SK-N-MC (cell line): ENCODE results near the gene TRIM33.

ENCODE experiments used
- DNase-seq: peaks from one replicate; pipeline ENCODE4 v3.0.0-alpha.2; 2011; ENCODE audit warnings: low read depth, low spot score
- H3K27ac ChIP-seq: fragments of 200-600 bp; sonication (generic); 2 replicates; pipeline ENCODE4 v1.5.1; 2016; ENCODE audit warnings: mixed run types
- H3K36me3 ChIP-seq: fragments of 200-600 bp; sonication (generic); 2 replicates; pipeline ENCODE4 v1.6.1; 2017; ENCODE audit warnings: antibody characterized with exemption, low read length, mixed read lengths; ENCODE audit not compliant: insufficient read depth
- H3K4me3 ChIP-seq: fragments of 200-600 bp; sonication (generic); 2 replicates; pipeline ENCODE4 v1.5.1; 2016
- H3K9ac ChIP-seq: fragments of 200-600 bp; sonication (generic); 2 replicates; pipeline ENCODE4 v1.8.0; 2017; ENCODE audit warnings: mixed run types, mixed read lengths; ENCODE audit not compliant: insufficient read length
- H3K9me3 ChIP-seq: fragments of 200-600 bp; sonication (generic); 2 replicates; pipeline ENCODE4 v1.6.1; 2017; ENCODE audit warnings: low read depth, mild to moderate bottlenecking, antibody characterized with exemption, low read length, moderate library complexity, mixed read lengths
- EZH2 ChIP-seq: fragments of 200-600 bp; sonication (generic); IDR thresholded peaks from one replicate; pipeline ENCODE4 v1.6.1; 2017; ENCODE audit warnings: antibody characterized with exemption
- FOXP2 ChIP-seq: optimal IDR thresholded peaks from 2 replicates; pipeline ENCODE3; 2011; ENCODE audit warnings: mild to moderate bottlenecking, moderate library complexity; ENCODE audit not compliant: insufficient read depth; ENCODE audit errors: extremely low read length, control extremely low read depth
- POLR2AphosphoS5 ChIP-seq: IDR thresholded peaks from 2 replicates; pipeline ENCODE4 v1.6.1; 2012; ENCODE audit warnings: mild to moderate bottlenecking, low read depth, low read length, borderline replicate concordance

The TRIM33 gene

DNA sequence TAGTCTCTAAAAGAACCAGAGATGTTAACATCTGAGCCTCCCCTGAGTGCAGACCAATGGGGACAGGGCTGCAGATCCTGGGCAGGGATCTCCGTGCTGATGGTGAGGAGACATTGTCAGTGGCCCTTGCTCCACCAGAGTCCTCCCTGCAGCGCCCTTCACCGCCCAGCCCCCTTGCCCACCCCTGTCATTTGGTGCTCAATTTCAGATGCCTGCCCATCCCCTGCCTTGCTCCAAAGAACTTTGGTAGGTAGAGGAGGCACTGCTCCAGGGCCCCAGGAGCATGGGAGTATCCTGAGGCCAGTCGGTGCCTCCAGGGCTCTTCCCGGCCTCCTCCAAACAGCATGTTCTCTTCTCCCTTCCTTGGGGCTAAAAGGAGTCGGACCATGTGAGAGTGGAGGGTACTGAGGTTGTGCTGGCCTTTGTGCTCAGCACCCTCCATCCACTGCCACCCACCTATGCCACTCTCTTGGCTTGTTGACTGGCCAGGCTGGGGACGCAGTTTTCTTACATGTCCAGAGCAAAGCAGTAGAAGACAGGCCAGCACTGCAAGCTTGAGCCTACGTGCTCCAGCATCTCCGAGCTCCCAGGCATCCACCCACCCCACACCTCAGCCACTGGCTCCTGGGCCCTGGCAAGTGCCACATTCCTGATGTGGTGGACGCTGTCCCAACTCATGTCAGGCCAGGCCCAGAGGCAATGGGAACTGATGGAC lies 160.1 kb downstream of the TRIM33 start:
- Histone ChIP-seq H3K9me3 (no peaks in the 10 kb centered on the region), H3K36me3 (no peaks in the 10 kb centered on the region), H3K27ac (no peak overlapping the region), H3K4me3 (no peak overlapping the region), H3K9ac (no peak overlapping the region)
- TF ChIP-seq FOXP2 (no peak), EZH2 (no peak)
- DNase-seq, result no peak

- DNase-seq, result no peak
- Histone ChIP-seq H3K36me3 (no peaks in the 10 kb centered on the region), H3K27ac (no peak overlapping the region), H3K4me3 (no peak overlapping the region), H3K9ac (no peak overlapping the region), H3K9me3 (no peaks in the 10 kb centered on the region)
- TF ChIP-seq FOXP2 (no peak), POLR2AphosphoS5 (no peak), EZH2 (no peak)
Observed at GRCh38 chr1:114349891-114350605, 161.0 kb downstream of the TRIM33 start.

DNA sequence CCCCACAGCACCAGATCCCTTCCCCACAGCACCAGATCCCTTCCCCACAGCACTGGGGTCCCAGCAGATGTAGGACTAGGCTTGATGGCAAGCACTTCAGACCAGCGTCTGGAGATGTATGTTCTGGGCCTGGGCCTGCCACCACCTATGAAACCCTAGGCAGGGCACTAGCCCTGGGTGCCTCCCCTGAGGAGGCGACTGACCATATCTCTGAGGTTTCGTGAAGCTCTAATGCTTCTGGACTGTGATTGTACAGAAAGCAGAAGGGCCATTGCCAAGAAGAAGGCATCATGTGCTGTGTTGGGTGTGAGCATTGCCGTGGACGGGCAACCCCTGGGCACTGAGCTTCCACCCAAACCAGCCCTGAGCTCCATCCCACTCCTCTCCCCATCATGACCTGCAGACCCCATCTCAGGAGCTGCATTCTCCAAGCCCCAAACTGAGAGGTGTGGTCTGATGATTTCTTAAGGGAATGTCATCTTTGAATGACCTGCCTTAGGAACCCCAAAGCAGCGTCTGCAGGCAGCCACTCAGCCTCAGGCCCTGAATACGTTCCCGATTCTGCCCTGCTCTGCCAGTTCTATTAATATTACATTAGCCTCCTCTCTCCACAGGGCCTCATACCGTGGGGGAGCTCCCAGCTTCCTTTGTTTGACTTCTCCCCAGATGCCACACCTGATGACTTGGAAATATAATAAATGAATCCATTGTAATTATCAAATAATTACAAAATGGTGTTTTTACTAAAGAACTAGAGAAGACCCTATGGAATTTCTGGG lies 163.4 kb downstream of the TRIM33 start:
- Histone ChIP-seq H3K9ac (no peak overlapping the region), H3K27ac (no peak overlapping the region)
- TF ChIP-seq FOXP2 (no peak), EZH2 (no peak), POLR2AphosphoS5 (no peak)

GRCh38 chr1:114346480-114347029 lies 164.4 kb downstream of the TRIM33 start:
- no peaks in the 10 kb centered on the region for H3K9me3 ChIP-seq
- H3K36me3 ChIP-seq, result no peaks in the 10 kb centered on the region
- H3K4me3 ChIP-seq, result peak overlapping the region; percentile 70
- peak; percentile 85 for DNase-seq
- peak overlapping the region; percentile 64 for H3K27ac ChIP-seq
- H3K9ac ChIP-seq, result peak overlapping the region; percentile 57
- TF ChIP-seq POLR2AphosphoS5 (peak; percentile 47), FOXP2 (peak; percentile 93), EZH2 (no peak)

More for the DNA sequence above, 163.4 kb downstream of the TRIM33 start:
- no peak overlapping the region for H3K4me3 ChIP-seq
- H3K36me3 ChIP-seq, result no peaks in the 10 kb centered on the region
- no peaks in the 10 kb centered on the region for H3K9me3 ChIP-seq
- DNase-seq, result no peak

- Histone ChIP-seq H3K27ac (peak overlapping the region; percentile 64), H3K9ac (peak overlapping the region; percentile 57), H3K36me3 (no peaks in the 10 kb centered on the region), H3K4me3 (peak overlapping the region; percentile 70), H3K9me3 (no peaks in the 10 kb centered on the region)
- TF ChIP-seq EZH2 (no peak), FOXP2 (no peak), POLR2AphosphoS5 (no peak)
- DNase-seq, result no peak
Observed at GRCh38 chr1:114345930-114346479, 165.0 kb downstream of the TRIM33 start.

DNA sequence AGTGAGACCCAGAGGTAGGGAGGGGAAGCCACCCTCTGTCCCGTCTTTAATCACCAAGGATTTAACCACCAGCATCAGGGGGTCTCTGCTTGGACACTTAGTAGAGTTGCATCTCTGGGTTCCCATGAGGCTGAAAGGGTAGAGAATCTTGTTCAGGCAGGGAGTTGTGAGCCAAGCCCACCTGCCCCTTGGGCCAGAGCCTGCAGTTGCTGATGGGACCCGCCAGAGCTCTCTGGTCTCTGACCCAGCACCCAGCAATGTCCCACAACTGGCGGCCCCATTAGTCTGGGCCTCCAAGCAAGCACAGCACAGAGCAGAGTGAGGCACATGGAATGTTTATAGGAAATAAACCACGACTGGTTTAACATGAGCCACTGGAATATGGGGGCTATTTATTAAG lies 166.3 kb downstream of the TRIM33 start:
- Histone ChIP-seq H3K9ac (no peak overlapping the region), H3K27ac (no peak overlapping the region), H3K4me3 (no peak overlapping the region), H3K36me3 (no peaks in the 10 kb centered on the region), H3K9me3 (no peaks in the 10 kb centered on the region)
- no peak for DNase-seq
- TF ChIP-seq EZH2 (no peak), FOXP2 (no peak), POLR2AphosphoS5 (no peak)
